Parietal lobe (tissue), 2 donors: ENCODE data around the gene ILF2. TPM values are rescaled to one million over a fixed set of nuclear protein-coding genes. Genes with fewer than 3 reads are reported as not detected.

Source experiments
- small RNA-seq: library from RNA; depleted of rRNA; stranded (forward); fragments of <200 nt; gene quantifications from one replicate; pipeline ENCODE3, GENCODE V24; 2014; ENCODE audit warnings: low replicate concordance
- total RNA-seq: library from RNA; depleted of rRNA; stranded (reverse); fragments of >200 nt; gene quantifications from one replicate; pipeline ENCODE4 v1.2.3, GENCODE V29; 2014

ILF2 gene
- 161 TPM for total RNA-seq

DNA sequence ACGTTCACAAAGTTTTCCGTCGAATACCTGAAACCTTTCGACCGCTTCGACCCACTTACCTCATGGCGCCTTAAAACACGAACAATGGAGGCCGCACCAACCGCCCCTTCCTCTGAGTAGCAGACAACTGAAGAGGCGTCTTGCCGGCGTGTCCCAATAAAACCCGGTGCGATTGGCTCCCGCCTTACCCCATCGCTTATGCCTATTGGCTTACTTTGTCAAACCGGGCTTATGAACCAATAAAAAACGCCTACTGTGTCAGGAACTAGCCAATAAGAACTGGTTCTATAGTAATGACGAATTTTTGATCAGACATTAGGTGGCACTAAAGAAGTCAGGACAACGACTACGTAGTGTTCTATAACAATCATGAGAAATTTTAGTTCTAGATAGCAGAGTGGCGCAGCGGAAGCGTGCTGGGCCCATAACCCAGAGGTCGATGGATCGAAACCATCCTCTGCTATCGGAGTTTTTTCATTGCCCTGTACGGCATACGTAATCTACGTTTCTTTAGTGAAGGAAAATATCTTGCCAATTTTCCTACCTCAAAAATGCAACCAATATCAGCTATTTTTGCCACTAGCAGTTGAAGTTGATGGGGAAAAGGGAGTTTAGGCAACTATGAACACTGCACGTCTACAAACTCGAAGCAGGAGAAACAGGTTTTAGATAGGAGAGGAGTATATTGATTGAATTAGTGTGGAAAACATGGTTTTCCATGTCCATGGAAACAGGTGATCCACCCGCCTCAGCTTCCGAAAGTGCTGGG, at the start of gene ILF2:
ILF2 (minus strand) TSS at position 135 of the 769 bp plus-strand sequence; CDS start at position 64, 71 bp downstream.

GRCh38 chr1:153678519-153679336, 7.9 kb upstream of the ILF2 start, which contains the start of gene NPR1:
Gene NPR1, plus strand, starts transcription at chr1:153678688. Its CDS starts 421 bp downstream, at chr1:153679109.

DNA sequence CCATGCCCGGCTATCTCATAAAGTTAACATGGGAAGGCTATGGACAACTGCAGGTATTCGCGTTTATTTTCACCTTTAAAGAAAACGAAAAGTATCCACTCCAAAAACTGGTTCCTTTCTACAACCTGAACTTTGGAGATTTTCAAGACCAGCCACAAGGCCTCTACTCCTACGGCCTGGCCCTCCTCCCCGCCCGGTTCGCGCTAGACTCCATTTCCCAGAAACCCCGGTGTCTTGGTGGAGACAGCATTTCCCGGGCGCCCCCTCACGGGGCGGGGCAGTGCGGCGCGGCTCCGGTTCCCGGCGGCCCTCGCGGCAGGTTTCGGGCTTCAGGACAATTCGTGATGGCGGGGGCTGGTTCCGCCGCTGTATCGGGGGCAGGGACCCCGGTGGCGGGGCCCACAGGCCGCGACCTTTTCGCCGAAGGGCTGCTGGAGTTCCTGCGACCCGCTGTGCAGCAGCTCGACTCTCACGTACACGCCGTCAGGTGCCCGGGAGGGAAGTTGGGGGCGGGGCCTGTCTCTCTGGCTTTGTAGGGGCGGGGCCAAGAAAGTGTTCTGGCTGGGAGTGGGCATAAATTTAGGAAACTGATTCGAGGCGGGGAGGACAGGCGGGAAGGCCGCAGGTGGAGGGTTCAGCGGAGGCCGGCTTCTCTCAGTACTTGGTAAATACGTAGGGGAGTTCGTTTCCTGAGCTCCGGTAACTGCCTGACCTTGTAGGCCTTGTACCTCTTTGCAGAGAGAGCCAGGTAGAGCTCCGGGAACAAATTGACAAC, 12.2 kb downstream of the ILF2 start, which contains the start of gene SNAPIN:
SNAPIN (plus strand) TSS at position 304 of the 775 bp plus-strand sequence; CDS start at position 345, 41 bp downstream.

DNA sequence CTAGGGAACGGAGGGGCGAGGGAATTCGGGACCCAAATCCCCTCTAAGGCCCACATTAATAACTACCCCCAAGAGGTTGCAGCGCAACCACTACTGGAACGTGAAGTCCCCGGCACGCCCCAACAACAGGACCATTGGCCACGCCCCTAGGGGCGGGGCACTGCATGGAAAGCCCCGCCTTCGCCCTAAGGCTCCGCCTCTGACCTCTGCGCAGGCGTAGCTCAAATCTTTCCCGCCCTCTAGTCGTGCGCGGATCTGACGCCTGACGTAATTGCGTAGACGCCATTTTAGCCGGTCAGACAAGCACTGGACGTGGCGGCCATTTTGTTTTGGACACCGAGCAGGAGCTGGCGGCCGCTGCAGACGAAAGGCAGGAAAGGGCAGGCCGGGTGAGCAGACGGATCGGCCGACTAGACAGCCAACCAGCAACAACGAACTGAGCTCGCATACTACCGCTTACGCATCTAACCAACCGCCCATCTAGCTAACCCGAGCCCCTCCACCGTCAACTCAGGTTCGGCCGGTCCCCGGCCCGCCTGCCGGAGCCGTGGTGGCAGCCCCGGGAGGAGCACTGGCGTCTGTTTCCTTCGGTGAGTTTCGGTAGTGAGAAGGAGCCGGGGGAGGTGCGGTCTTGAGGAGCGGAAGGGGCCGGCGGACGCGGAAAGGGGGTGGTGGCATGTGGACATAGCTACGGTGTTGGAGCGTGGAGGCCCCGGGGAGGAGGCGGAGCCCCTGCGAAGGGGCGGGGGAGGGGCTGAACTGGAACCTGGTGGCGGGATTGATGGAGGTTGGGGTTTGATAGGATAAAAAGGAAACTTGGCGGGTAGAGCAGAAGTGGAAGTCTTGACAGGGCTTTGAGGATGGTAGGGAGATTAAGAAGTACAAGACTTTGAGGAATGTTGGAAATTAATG, 36.8 kb downstream of the ILF2 start, which contains the start of gene CHTOP:
CHTOP (plus strand) TSS at position 313 of the 912 bp plus-strand sequence. CDS start 2,523 bp downstream, outside the sequence.

DNA sequence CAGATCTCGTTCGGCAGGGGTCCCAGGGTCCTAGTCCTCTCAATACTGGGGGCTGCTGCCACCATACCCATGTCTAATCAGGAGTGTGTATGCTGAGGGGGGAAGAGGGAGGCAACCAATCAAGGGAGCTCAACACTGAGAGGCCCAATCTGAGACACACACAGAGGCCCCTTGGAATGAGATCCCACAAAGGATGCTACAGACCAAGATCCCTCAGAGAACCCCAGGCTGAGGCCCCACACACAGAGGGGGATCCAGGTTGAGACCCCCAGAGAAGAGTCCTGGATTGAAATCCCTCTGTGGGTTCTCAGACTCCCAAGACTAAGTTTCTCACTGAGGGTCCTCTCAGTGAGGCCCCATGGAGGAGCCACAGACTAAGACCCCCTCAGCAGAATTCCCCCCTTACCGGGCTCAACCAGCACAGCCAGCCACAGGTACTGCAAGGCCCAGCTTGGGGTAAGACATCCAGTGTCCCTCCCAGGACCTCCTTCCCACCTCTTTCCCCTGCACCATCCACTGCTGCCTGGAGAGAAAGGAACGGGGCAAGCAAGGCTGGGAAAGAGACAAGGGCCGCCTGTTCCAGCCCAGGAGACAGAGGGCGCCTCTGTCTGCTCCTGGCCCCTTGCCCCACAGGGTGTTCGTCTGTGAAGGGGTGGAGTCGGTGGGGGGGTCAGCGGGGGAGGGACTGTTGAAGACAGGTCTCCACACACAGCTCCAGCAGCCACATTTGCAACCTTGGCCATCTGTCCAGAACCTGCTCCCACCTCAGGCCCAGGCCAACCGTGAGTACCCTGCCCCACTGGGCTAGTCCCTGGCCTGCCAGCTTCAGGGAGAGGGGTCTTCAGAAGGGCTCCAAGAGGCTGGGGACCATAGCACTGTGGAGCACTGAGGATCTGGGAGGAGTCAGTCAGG, 42.8 kb downstream of the ILF2 start, which contains the start of gene S100A1:
S100A1 (plus strand) TSS at position 720 of the 912 bp plus-strand sequence. CDS start 2,088 bp downstream, outside the sequence.

DNA sequence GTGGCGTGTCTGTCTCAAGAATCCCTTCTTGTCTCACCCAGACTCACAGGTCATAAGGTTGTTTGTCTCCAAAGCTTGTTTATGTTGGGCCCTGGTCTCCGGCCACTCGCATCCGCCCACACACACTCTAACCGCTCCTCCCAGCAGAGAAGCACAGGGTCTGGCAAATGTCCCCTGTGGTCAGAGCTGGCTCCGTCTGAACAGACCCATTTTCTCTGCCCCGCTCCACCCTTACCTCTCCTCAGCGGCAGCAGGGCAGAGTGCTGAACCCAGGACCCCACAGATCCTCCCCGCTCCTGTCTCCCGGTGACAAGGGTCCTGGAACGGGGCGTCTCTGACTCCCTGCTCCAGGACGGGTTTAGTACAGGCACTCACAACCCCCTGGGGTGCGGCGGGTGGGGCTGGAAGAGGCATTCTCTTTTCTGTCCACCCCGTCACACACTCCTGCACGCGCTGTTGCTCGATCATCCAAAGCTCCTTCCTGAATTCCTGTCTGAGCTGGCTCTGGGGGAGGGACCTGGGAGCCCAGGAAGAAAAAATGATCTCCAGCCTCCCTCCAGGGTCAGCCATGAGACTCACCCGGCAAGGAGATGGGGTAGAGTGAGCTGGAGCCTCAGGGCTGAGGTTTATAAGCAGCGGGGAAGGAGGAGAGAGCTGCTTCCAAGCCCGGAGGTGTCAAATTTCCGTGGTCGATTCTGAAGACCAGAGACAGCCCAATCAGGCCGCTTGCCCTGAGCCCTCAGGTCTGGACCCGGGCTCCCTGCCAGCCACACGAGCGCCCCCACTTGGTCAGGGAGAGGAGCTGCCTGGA, 43.7 kb downstream of the ILF2 start, which contains the start of gene S100A13:
S100A13 (minus strand) TSS at position 602 of the 811 bp plus-strand sequence. CDS start 1,033 bp downstream, outside the sequence.

DNA sequence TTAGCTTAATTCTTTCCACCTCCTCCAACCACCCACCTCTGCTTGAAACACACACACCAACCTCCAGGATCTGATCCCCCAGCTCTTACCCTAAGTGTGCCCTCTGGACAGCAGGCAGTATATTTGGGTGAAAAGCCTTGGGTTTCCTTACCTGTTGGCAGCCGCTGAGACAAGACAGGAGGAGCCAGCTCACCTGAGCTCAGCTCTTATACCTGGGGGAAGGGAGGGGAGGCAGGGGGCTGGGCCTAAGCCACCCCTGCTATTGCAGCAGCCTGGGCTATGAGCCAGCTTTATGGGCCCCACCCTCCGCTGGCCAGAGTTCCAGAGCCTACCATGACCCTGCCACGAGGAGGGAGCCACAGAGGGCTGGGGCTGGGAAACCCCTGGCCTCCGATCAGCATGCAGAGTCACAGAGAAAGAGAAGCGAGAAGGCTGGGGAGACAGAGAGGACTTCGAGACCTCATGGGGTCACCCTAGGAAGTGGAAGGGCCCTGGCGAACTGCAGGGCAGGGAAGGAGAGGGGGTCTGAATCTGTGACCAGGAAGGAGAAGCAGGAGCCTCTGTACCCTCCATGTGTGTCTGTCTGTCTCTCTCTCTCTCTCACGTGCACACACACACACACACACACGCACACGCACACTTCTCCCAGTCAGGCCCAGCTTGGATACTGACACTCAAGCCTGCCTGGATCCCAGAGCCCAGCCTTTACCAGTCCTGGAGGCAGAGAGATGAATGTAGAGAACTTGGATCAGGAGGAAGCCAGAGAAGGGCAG, 54.5 kb downstream of the ILF2 start, which contains the start of gene S100A14:
S100A14 (minus strand) TSS at position 182 of the 773 bp plus-strand sequence. CDS start 467 bp downstream, outside the sequence.

DNA sequence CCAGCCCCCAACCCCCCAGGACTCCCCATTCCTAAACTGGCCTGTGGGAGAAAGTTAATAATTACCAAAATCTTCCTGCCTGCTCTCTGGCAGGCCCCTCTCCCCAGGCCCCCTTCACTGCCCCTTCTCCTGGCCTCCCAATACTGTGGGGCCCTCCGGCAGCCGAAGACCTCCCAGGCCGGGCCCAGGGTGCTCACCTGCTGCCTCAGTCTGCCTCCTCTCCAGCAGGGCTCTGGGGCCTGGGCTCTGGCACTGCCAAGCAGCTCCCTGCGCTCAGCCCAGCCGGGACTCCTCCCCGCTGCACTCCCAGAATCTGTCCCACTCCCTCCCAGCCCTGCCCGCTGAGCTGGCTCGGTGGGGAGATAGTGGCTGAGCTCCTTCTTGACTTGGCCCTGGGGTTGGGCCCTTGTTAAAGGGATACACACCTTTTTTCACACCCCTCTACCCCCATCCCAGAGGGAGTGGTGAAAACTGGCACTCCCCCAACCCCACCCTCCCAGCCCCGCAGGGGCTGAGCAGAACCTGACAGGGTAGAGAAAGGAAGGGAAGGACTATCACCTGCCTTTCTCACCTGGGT, 58.0 kb downstream of the ILF2 start, which contains the start of gene S100A16:
S100A16 (minus strand) TSS at position 383 of the 577 bp plus-strand sequence. CDS start 4,986 bp downstream, outside the sequence.

Small RNAs within 50 kb of the gene (small RNA-seq; reads per million reads assigned to genes)
- gene MIR8083 (not detected), gene RN7SL372P (not detected)

Other genes starting within 250 kb of the ILF2 start
- gene S100A7, start 210.3 kb downstream of the ILF2 start, total RNA-seq, result not detected
- 7.2 TPM for gene S100A6, start 135.0 kb downstream of the ILF2 start, total RNA-seq
- not detected for gene S100A5, start 130.1 kb downstream of the ILF2 start, total RNA-seq
- 1.3 TPM for gene S100A4, start 125.2 kb downstream of the ILF2 start, total RNA-seq
- not detected for gene S100A3, start 121.7 kb downstream of the ILF2 start, total RNA-seq
- not detected for gene S100A2, start 105.1 kb downstream of the ILF2 start, total RNA-seq
- gene S100A16, start 57.9 kb downstream of the ILF2 start, total RNA-seq, result 9.7 TPM
- gene S100A14, start 54.7 kb downstream of the ILF2 start, total RNA-seq, result not detected
- gene S100A13, start 43.5 kb downstream of the ILF2 start, total RNA-seq, result 3.4 TPM
- 0.94 TPM for gene S100A1, start 42.6 kb downstream of the ILF2 start, total RNA-seq
- gene CHTOP, start 36.9 kb downstream of the ILF2 start, total RNA-seq, result 129 TPM
- gene SNAPIN, start 12.3 kb downstream of the ILF2 start, total RNA-seq, result 30.7 TPM
- gene NPR1, start 7.7 kb upstream of the ILF2 start, total RNA-seq, result under 0.01 TPM
- 68.9 TPM for gene INTS3, start 57.1 kb upstream of the ILF2 start, total RNA-seq
- 18.2 TPM for gene SLC27A3, start 104.4 kb upstream of the ILF2 start, total RNA-seq